Sigmoid colon (tissue), 7 donors: ENCODE results near the gene TBC1D22A. TPM values are rescaled to one million over a fixed set of nuclear protein-coding genes. Genes with fewer than 3 reads are reported as not detected.
"Not testable (repeated sequence)": the region's sequence is repeated elsewhere in the genome, so short reads cannot be mapped to it uniquely, and the experiment has no call there.

Experiments
- DNase-seq: peaks from one replicate; pipeline ENCODE4 v3.0.0-alpha.2; 2019
- H3K27ac ChIP-seq, 4 donors: fragments of 200-600 bp; sonication (generic); one replicate each; pipeline ENCODE4 v1.5.1; 2016 to 2019; ENCODE audit warnings: mild to moderate bottlenecking in 1 of 4
- H3K27me3 ChIP-seq, 3 donors: fragments of 200-600 bp; sonication (generic); one replicate each; pipeline ENCODE4 v1.5.1; 2019; ENCODE audit warnings: mild to moderate bottlenecking in 1 of 3
- H3K36me3 ChIP-seq, 4 donors: fragments of 200-600 bp; sonication (generic); one replicate each; pipeline ENCODE4 v1.5.1; 2016 to 2019
- H3K4me1 ChIP-seq, 4 donors: fragments of 200-600 bp; sonication (generic); one replicate each; pipeline ENCODE4 v1.5.1; 2017 to 2019
- H3K4me3 ChIP-seq, 4 donors: fragments of 200-600 bp; sonication (generic); one replicate each; pipeline ENCODE4 v1.5.1; 2017 to 2019; ENCODE audit warnings: mild to moderate bottlenecking in 2 of 4, moderate library complexity in 1 of 4
- H3K9me3 ChIP-seq, 4 donors: fragments of 200-600 bp in 3 of 4; sonication (generic) in 3 of 4; one replicate each; pipeline versions ENCODE4 v1.5.1 to v1.6.1; 2013 to 2019
- EP300 ChIP-seq, 4 donors: sonication (generic); formaldehyde crosslinking; IDR thresholded peaks; one replicate each; pipeline ENCODE4 v1.6.1; 2017; ENCODE audit warnings: antibody characterized with exemption in 4 of 4
- POLR2A ChIP-seq, 2 donors: fragments of 450-650 bp; IDR thresholded peaks; one replicate each; pipeline ENCODE4 v1.6.1; 2016; ENCODE audit warnings: antibody characterized with exemption in 2 of 2, mild to moderate bottlenecking in 2 of 2, moderate library complexity in 2 of 2
- POLR2AphosphoS5 ChIP-seq, 4 donors: sonication (generic); formaldehyde crosslinking; IDR thresholded peaks; one replicate each; pipeline ENCODE4 v1.6.1; 2017; ENCODE audit warnings: antibody characterized with exemption in 4 of 4
- WGBS, 2 donors: extraction: QIAGEN DNeasy Blood & Tissue Kit; methylation state at CpG; one replicate each; pipeline ENCODE4 v1.1.7; 2013; 5-methylcytosine and 5-hydroxymethylcytosine counted together
- intact Hi-C: fragments of 100-400 bp; cut with DNase I; formaldehyde crosslinking; loops from one replicate; pipeline ENCODE4 v1.15.1; 2023
- polyA plus RNA-seq, 3 donors: library from polyadenylated mRNA; stranded (reverse); fragments of 200-250 nt; gene quantifications; one replicate each; pipeline ENCODE4 v1.2.3, GENCODE V29; 2013
- total RNA-seq, 4 donors: library from RNA; depleted of rRNA; stranded (reverse); fragments of >200 nt; gene quantifications; one replicate each; pipeline ENCODE4 v1.1.0, GENCODE V29; 2016
- TF ChIP-seq, protein P1 (sequence below), 4 experiments: fragments of 450-650 bp in 3 of 4; fragments of 200-600 bp in 1 of 4; IDR thresholded peaks; one replicate each; pipeline ENCODE4 v1.5.1; 2016 to 2019; ENCODE audit warnings: antibody characterized with exemption in 4 of 4, mild to moderate bottlenecking in 3 of 4, moderate library complexity in 2 of 4
- donor health status: healthy with polysubstance abuse.
- donor health status: Bipolar disorder and iron deficiency.
- donor health status: healthy.

TBC1D22A gene
- total and polyA plus RNA-seq, 7 donors: 13.6 to 34.6 (median 14.3) TPM

DNA sequence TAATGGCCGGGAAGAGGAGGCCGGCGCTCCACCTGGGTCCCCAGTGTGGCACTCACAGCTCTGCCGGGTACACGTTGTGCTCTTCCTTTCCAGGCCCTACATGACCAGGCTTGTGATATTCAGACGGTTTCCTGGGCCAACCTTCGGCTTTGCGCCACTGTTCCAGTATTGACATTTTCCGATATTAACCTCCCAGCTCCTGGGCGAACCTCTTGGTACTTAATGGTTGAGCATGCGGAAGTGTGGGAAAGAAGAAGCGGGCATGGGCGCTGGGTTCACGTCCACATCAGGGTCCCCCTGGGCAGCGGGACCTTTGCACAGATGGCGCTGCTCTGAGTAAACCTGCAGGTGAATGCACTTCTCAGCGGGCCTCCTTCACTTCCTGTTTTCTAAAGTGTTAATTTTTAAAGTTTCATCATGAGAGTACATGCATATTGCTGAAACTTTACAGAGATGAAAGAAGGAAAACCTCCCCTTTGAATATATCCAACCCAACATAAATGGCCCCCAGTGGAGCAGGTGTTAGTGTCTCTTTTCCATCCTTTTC is 286.7 kb downstream of the TBC1D22A start:
- TF ChIP-seq, protein P1, sequence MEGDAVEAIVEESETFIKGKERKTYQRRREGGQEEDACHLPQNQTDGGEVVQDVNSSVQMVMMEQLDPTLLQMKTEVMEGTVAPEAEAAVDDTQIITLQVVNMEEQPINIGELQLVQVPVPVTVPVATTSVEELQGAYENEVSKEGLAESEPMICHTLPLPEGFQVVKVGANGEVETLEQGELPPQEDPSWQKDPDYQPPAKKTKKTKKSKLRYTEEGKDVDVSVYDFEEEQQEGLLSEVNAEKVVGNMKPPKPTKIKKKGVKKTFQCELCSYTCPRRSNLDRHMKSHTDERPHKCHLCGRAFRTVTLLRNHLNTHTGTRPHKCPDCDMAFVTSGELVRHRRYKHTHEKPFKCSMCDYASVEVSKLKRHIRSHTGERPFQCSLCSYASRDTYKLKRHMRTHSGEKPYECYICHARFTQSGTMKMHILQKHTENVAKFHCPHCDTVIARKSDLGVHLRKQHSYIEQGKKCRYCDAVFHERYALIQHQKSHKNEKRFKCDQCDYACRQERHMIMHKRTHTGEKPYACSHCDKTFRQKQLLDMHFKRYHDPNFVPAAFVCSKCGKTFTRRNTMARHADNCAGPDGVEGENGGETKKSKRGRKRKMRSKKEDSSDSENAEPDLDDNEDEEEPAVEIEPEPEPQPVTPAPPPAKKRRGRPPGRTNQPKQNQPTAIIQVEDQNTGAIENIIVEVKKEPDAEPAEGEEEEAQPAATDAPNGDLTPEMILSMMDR (IDR thresholded peaks at IDR 0.05): no peak
- TF ChIP-seq POLR2AphosphoS5 (IDR thresholded peaks at IDR 0.05): no peak
- no peak for TF ChIP-seq EP300 (IDR thresholded peaks at IDR 0.05)
- TF ChIP-seq POLR2A (IDR thresholded peaks at IDR 0.05): no peak
- Histone ChIP-seq H3K36me3 (no peaks in the 10 kb centered on the region), H3K27ac (no peak overlapping the region), H3K4me3 (no peak overlapping the region), H3K9me3 (no peaks in the 10 kb centered on the region), H3K4me1 (no peaks in the 10 kb centered on the region), H3K27me3 (no peaks in the 10 kb centered on the region)
- 74 to 85% methylated on average over 17 of the region's 17 CpGs for whole genome bisulfite sequencing, 2 donors
- DNase-seq: peak; percentile 49
- intact Hi-C loops: no loop called here

GRCh38 chr22:47049736-47050400 is 287.4 kb downstream of the TBC1D22A start:
- 94 to 96% methylated on average over 17 of the region's 17 CpGs for WGBS, 2 donors
- H3K4me1 ChIP-seq, H3K36me3 ChIP-seq, H3K27ac ChIP-seq, H3K27me3 ChIP-seq, H3K4me3 ChIP-seq, DNase-seq, H3K9me3 ChIP-seq, intact Hi-C loops: not testable (repeated sequence)

DNA sequence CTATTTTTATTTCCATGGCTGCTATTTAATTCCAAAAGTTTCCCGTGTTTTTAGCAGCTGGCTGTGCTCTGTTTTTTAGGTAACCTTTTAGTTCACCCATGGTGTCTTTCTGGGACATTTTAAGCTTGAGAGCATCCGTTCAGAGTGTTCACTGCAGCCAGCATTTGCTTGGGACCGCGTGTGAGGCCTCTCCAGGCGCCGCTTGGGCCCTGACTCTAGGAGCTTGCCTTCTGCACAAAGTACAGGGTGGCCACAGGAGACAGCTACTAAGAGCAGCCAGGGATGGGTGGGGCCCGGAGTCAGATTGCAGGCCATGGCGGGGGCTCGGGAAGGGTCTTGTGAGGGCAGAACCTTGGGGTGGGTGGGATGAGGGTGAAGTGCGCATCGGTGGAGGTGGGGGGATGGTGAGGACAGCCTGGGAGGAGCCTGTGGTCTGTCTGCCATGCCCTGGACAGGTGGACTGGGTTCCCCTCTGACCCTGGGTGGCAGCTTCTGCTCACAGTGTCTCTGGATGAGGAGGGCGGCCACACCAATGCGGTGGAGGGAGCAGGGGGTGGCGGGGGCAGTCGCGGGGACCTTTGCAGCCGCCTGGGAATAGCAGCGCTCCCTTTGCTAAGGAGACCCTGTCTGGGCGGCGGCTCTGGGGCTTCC is 288.1 kb downstream of the TBC1D22A start:
- Histone ChIP-seq H3K36me3 (no peaks in the 10 kb centered on the region), H3K4me3 (no peak overlapping the region), H3K9me3 (no peaks in the 10 kb centered on the region), H3K4me1 (no peaks in the 10 kb centered on the region), H3K27ac (no peak overlapping the region), H3K27me3 (no peaks in the 10 kb centered on the region)
- WGBS, 2 donors: 91 to 94% methylated on average over 20 of the region's 20 CpGs
- TF ChIP-seq POLR2A (IDR thresholded peaks at IDR 0.05): no peak
- no peak for TF ChIP-seq POLR2AphosphoS5 (IDR thresholded peaks at IDR 0.05)
- TF ChIP-seq EP300 (IDR thresholded peaks at IDR 0.05): no peak
- TF ChIP-seq, protein P1 (IDR thresholded peaks at IDR 0.05): no peak
- intact Hi-C loops: no loop called here
- DNase-seq: no peak

- intact Hi-C loops: no loop called here
- Histone ChIP-seq H3K9me3 (no peaks in the 10 kb centered on the region), H3K27me3 (no peaks in the 10 kb centered on the region), H3K36me3 (no peaks in the 10 kb centered on the region), H3K27ac (no peak overlapping the region), H3K4me1 (no peaks in the 10 kb centered on the region), H3K4me3 (no peak overlapping the region)
- no peak for TF ChIP-seq EP300 (IDR thresholded peaks at IDR 0.05)
- TF ChIP-seq POLR2A (IDR thresholded peaks at IDR 0.05): no peak
- no peak for TF ChIP-seq POLR2AphosphoS5 (IDR thresholded peaks at IDR 0.05)
- TF ChIP-seq, protein P1 (IDR thresholded peaks at IDR 0.05): no peak
- no peak for DNase-seq
- WGBS, 2 donors: 93 to 94% methylated on average over 20 of the region's 20 CpGs
Observed at GRCh38 chr22:47051441-47052071, 289.1 kb downstream of the TBC1D22A start.
